Erythroblast (primary cell): Measurements from ENCODE around the gene SPOCK1.

Experiments
- GATA1 ChIP-seq: IDR thresholded peaks from 2 replicates; pipeline ENCODE4 v1.6.1; 2011; ENCODE audit warnings: low read depth, mild to moderate bottlenecking, control low read depth, low read length, moderate library complexity
- POLR2A ChIP-seq: IDR thresholded peaks from 2 replicates; pipeline ENCODE4 v1.6.1; 2011; ENCODE audit warnings: mild to moderate bottlenecking, low read length

- no peak for TF ChIP-seq POLR2A
- TF ChIP-seq GATA1 = no peak
Measured at GRCh38 chr5:137118629-137119028, 380.5 kb downstream of the SPOCK1 start.
